Measurements from ENCODE around the gene USP48.
"Not testable (repeated sequence)": the region's sequence is repeated elsewhere in the genome, so short reads cannot be mapped to it uniquely, and the experiment has no call there.

Gene USP48

GRCh38 chr1:21701401-21701800, 81.5 kb downstream of the USP48 start:
- no peak for DNase-seq (ENCODE audit: low read depth, low spot score)

- no peak for DNase-seq (ENCODE audit: low read depth, low spot score)
Measured at GRCh38 chr1:21700094-21700493, 82.9 kb downstream of the USP48 start.

GRCh38 chr1:21696931-21697330, 86.0 kb downstream of the USP48 start:
- DNase-seq (ENCODE audit: low read depth, low spot score): no peak

- no peak for DNase-seq (ENCODE audit: low read depth, low spot score)
Measured at GRCh38 chr1:21693732-21694131, 89.2 kb downstream of the USP48 start.

- DNase-seq (ENCODE audit: low read depth, low spot score): no peak
Measured at GRCh38 chr1:21691739-21692138, 91.2 kb downstream of the USP48 start.

GRCh38 chr1:21689661-21690372, 93.1 kb downstream of the USP48 start:
- no peak for DNase-seq (ENCODE audit: low read depth, low spot score)

- no peak for DNase-seq (ENCODE audit: low read depth, low spot score)
Measured at GRCh38 chr1:21687081-21687529, 95.8 kb downstream of the USP48 start.

GRCh38 chr1:21685946-21686678, 96.8 kb downstream of the USP48 start:
- DNase-seq (ENCODE audit: low read depth, low spot score): no peak

GRCh38 chr1:21681426-21681825, 101.5 kb downstream of the USP48 start:
- DNase-seq (ENCODE audit: low read depth, low spot score): no peak

- no peak for DNase-seq (ENCODE audit: low read depth, low spot score)
Measured at GRCh38 chr1:21680918-21681317, 102.0 kb downstream of the USP48 start.

- no peak for DNase-seq (ENCODE audit: low read depth, low spot score)
Measured at GRCh38 chr1:21680381-21680780, 102.6 kb downstream of the USP48 start.

GRCh38 chr1:21677168-21677567, 105.8 kb downstream of the USP48 start:
- DNase-seq (ENCODE audit: low read depth, low spot score): no peak

- no peak for DNase-seq (ENCODE audit: low read depth, low spot score)
Measured at GRCh38 chr1:21674957-21675356, 108.0 kb downstream of the USP48 start.

- DNase-seq (ENCODE audit: low read depth, low spot score): not testable (repeated sequence)
Measured at GRCh38 chr1:21673853-21674252, 109.1 kb downstream of the USP48 start.

- no peak for DNase-seq (ENCODE audit: low read depth, low spot score)
Measured at GRCh38 chr1:21673277-21673780, 109.6 kb downstream of the USP48 start.

GRCh38 chr1:21672478-21673276, 110.3 kb downstream of the USP48 start:
- no peak for DNase-seq (ENCODE audit: low read depth, low spot score)

- no peak for DNase-seq (ENCODE audit: low read depth, low spot score)
Measured at GRCh38 chr1:21671915-21672314, 111.0 kb downstream of the USP48 start.

- no peak for DNase-seq (ENCODE audit: low read depth, low spot score)
Measured at GRCh38 chr1:21670956-21671902, 111.7 kb downstream of the USP48 start.

- no peak for DNase-seq (ENCODE audit: low read depth, low spot score)
Measured at GRCh38 chr1:21670059-21670881, 112.7 kb downstream of the USP48 start.
